Fibroblast of lung (primary cell): ENCODE measurements around the gene FIP1L1.

ENCODE experiments used
- EZH2 ChIP-seq: IDR thresholded peaks from 2 replicates; pipeline ENCODE4 v1.5.1; 2012; ENCODE audit warnings: low read length, control low read depth, mild to moderate bottlenecking; ENCODE audit errors: missing control alignments
- TF ChIP-seq, protein P1 (sequence below), 2 donors: IDR thresholded peaks in 1 of 2; conservative IDR thresholded peaks in 1 of 2; 1 replicate in 1 of 2; 2 replicates in 1 of 2; pipeline ENCODE4 v1.5.1; 2011 to 2012; ENCODE audit warnings: low read length in 2 of 2, control low read depth in 1 of 2, inconsistent platforms in 1 of 2, low read depth in 1 of 2, mild to moderate bottlenecking in 1 of 2

GRCh38 chr4:53461244-53461643 is 83.8 kb downstream of the FIP1L1 start:
- TF ChIP-seq, protein P1, sequence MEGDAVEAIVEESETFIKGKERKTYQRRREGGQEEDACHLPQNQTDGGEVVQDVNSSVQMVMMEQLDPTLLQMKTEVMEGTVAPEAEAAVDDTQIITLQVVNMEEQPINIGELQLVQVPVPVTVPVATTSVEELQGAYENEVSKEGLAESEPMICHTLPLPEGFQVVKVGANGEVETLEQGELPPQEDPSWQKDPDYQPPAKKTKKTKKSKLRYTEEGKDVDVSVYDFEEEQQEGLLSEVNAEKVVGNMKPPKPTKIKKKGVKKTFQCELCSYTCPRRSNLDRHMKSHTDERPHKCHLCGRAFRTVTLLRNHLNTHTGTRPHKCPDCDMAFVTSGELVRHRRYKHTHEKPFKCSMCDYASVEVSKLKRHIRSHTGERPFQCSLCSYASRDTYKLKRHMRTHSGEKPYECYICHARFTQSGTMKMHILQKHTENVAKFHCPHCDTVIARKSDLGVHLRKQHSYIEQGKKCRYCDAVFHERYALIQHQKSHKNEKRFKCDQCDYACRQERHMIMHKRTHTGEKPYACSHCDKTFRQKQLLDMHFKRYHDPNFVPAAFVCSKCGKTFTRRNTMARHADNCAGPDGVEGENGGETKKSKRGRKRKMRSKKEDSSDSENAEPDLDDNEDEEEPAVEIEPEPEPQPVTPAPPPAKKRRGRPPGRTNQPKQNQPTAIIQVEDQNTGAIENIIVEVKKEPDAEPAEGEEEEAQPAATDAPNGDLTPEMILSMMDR (conservative IDR thresholded peaks at IDR 0.05 in 1 of 2, IDR thresholded peaks at IDR 0.05 in 1 of 2; ENCODE audit: low read depth in 1 of 2, low read length in 2 of 2), result no peak
- no peak for TF ChIP-seq EZH2
